H1 (cell line): ENCODE data around the gene LRRC14B. TPM values are rescaled to one million over a fixed set of nuclear protein-coding genes. Genes with fewer than 3 reads are reported as not detected.

Source experiments
- GTF2F1 ChIP-seq: IDR thresholded peaks from 2 replicates; pipeline ENCODE4 v1.6.1; 2012; ENCODE audit warnings: low read depth, low read length, improper control_type of control experiment, borderline replicate concordance
- JUN ChIP-seq: IDR thresholded peaks from 2 replicates; pipeline ENCODE4 v1.6.1; 2011; ENCODE audit warnings: low read depth, mild to moderate bottlenecking, improper control_type of control experiment, low read length
- SP2 ChIP-seq: IDR thresholded peaks from 2 replicates; pipeline ENCODE4 v1.6.1; 2012; ENCODE audit warnings: mild to moderate bottlenecking, low read length, inconsistent platforms
- polyA plus RNA-seq, 7 experiments: library from polyadenylated mRNA; depleted of rRNA in 3 of 7; stranded (reverse) in 5 of 7; unstranded in 2 of 7; fragments of >200 nt in 5 of 7; fragments of 200-250 nt in 2 of 7; gene quantifications; 1 replicate in 5 of 7; 2 replicates in 1 of 7; 4 replicates in 1 of 7; pipeline versions ENCODE4 v1.2.1 to v1.2.3, GENCODE V29; 2011 to 2013; ENCODE audit warnings: missing spikeins in 2 of 7, mixed read lengths in 2 of 7
- total RNA-seq: library from RNA; stranded (reverse); fragmentation: NEBNext Ultra II Directional; extraction: Animal tissue kit (Norgen Biotek cat#: 25700); gene quantifications from 2 replicates; pipeline ENCODE4 v1.2.1, GENCODE V29; 2021
- TF ChIP-seq, protein P1 (sequence below): IDR thresholded peaks from 2 replicates; pipeline ENCODE4 v1.6.1; 2011; ENCODE audit warnings: low read length, improper control_type of control experiment

LRRC14B gene
- total and polyA plus RNA-seq, 2 of the 8 experiments (the other 6 are each of a cell fraction or from before 2014, with no cell fraction given), result not detected

- TF ChIP-seq JUN (no peak), SP2 (no peak), GTF2F1 (no peak)
- TF ChIP-seq, protein P1, sequence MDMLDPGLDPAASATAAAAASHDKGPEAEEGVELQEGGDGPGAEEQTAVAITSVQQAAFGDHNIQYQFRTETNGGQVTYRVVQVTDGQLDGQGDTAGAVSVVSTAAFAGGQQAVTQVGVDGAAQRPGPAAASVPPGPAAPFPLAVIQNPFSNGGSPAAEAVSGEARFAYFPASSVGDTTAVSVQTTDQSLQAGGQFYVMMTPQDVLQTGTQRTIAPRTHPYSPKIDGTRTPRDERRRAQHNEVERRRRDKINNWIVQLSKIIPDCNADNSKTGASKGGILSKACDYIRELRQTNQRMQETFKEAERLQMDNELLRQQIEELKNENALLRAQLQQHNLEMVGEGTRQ, result no peak
Observed at GRCh38 chr5:159448-160172, 31.7 kb upstream of the LRRC14B start (continued).
